ENCODE measurements around the gene NEK1. TPM values are rescaled to one million over a fixed set of nuclear protein-coding genes. Genes with fewer than 3 reads are reported as not detected.

The NEK1 gene
- total RNA-seq, 4 donors from 2014 or later = 15.5 to 31.2 (median 20.3) TPM

DNA sequence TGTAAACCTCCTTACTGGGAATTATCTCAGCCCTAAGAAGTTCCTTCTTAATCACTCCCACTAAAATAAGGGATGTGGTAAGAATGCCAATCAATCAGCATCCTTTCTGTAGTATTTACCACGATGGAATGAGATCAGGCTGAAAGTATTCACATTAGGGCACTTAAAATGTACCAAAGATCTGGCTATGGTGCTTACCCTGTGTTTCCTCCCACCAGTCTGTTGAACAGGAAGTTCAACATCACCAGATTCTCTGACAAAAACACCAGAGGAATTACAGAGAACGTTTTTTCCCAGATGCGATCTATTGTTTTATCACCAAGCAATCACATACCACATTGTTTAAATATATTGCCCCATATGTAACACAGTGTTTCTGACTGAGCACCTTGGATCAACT is 5.9 kb upstream of the NEK1 start:
- 72 to 78% methylated on average over 3 of the region's 3 CpGs for WGBS, 2 donors
- intact Hi-C loops (cut with DNase I) = loop anchor here (10.0 kb wide), 1 partner anchor 427 kb away; no protein-coding TSS in a partner anchor
- Histone ChIP-seq H3K4me1 (peaks cover 12 to 18% of the 10 kb centered on the region in 2 donors), H3K27me3 (no peaks in the 10 kb centered on the region), H3K9me3 (no peaks in the 10 kb centered on the region), H3K4me3 (replicated peaks in 1 of 3) (no peak overlapping the region), H3K27ac (no peak overlapping the region), H3K36me3 (no peaks in the 10 kb centered on the region)
- DNase-seq = no peak
- TF ChIP-seq, protein P1, sequence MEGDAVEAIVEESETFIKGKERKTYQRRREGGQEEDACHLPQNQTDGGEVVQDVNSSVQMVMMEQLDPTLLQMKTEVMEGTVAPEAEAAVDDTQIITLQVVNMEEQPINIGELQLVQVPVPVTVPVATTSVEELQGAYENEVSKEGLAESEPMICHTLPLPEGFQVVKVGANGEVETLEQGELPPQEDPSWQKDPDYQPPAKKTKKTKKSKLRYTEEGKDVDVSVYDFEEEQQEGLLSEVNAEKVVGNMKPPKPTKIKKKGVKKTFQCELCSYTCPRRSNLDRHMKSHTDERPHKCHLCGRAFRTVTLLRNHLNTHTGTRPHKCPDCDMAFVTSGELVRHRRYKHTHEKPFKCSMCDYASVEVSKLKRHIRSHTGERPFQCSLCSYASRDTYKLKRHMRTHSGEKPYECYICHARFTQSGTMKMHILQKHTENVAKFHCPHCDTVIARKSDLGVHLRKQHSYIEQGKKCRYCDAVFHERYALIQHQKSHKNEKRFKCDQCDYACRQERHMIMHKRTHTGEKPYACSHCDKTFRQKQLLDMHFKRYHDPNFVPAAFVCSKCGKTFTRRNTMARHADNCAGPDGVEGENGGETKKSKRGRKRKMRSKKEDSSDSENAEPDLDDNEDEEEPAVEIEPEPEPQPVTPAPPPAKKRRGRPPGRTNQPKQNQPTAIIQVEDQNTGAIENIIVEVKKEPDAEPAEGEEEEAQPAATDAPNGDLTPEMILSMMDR (IDR thresholded peaks at IDR 0.05) = no peak
- no peak for TF ChIP-seq POLR2A (IDR thresholded peaks at IDR 0.05)

DNA sequence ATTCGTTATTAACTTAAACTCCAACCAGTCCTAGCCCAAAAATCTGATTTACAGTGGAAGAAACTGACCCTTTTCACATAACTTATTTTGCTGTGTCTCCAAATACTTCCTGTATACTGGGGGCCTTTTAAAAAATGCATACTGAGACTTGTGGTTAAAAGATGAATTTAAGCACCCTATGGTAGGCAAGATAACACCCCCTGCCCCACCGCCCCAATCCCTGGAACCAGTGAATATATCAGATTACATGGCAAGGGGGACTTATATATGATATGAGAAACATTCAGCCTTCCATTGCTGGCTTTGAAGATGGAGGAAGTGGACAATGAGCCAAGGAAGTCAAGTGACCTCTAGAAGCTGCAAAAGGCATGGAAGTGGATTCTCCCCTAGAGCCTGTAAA is 4.9 kb upstream of the NEK1 start:
- Histone ChIP-seq H3K36me3 (no peaks in the 10 kb centered on the region), H3K9me3 (no peaks in the 10 kb centered on the region), H3K4me1 (peaks cover 11% of the 10 kb centered on the region in 2 donors), H3K4me3 (replicated peaks in 1 of 3) (no peak overlapping the region), H3K27me3 (no peaks in the 10 kb centered on the region), H3K27ac (no peak overlapping the region)
- no peak for TF ChIP-seq POLR2A (IDR thresholded peaks at IDR 0.05)
- TF ChIP-seq, protein P1 (IDR thresholded peaks at IDR 0.05) = no peak
- intact Hi-C loops (cut with DNase I) = loop anchor here (10.0 kb wide), 1 partner anchor 427 kb away; no protein-coding TSS in a partner anchor
- no peak for DNase-seq
- 84 to 90% methylated on average over 2 of the region's 2 CpGs for WGBS, 2 donors

DNA sequence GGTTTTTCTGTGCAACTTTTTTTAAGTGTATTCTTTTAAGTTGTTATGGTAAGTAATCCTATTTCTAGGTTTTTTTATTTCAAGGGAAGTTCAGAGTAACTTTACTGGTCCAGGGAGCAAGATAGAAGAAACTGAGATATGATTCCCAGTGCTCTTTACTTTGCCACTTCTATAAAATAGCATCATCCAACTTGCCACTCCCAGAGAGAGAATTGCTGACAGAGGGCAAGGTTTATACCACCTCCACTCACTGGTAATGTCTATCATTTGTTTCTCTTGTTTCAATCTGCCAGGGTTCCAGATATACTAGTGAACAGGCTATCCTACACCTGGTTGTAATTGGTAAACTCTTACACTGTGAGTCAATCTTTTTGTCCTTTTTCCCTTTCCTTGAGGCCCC is 4.5 kb upstream of the NEK1 start:
- Histone ChIP-seq H3K36me3 (no peaks in the 10 kb centered on the region), H3K4me1 (peaks cover 7% of the 10 kb centered on the region in 2 donors), H3K9me3 (no peaks in the 10 kb centered on the region), H3K27me3 (no peaks in the 10 kb centered on the region), H3K4me3 (replicated peaks in 1 of 3) (no peak overlapping the region), H3K27ac (no peak overlapping the region)
- TF ChIP-seq POLR2A (IDR thresholded peaks at IDR 0.05) = no peak
- TF ChIP-seq, protein P1 (IDR thresholded peaks at IDR 0.05) = no peak
- intact Hi-C loops (cut with DNase I) = loop anchor here (10.0 kb wide), 1 partner anchor 428 kb away; no protein-coding TSS in a partner anchor
- DNase-seq = no peak

DNA sequence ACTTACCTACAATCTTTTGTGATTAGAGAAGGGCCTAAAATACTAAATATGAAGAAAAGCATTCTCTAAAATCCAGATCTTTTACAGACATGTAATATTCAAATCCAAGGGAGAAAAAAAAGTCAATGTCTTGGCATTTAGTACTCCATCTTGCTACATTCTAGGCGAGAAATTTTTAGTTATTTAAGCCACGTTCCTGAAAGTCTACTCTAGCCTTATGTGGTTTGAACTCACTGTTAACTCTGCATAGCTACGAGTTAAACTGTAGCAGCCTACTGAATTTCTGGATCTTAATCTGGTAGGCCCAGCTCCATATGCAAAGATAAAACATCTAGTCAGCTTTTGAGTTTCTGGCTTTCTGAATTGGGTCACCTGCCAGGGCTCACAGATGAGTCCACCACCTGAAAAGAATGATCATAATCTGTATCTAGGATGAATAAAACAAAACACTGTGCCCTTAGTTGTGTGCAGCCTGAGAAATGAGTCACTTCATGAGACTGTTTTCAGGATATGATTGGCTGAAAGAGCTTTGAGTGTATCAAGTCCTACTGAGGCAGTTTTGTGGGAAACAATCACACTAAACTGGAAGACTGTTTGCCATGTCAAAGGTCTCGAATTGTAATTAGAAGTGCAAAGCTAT is 3.2 kb upstream of the NEK1 start:
- Histone ChIP-seq H3K36me3 (no peaks in the 10 kb centered on the region), H3K4me3 (replicated peaks in 1 of 3) (no peak overlapping the region), H3K27me3 (no peaks in the 10 kb centered on the region), H3K9me3 (no peaks in the 10 kb centered on the region), H3K4me1 (peaks cover 8 to 12% of the 10 kb centered on the region in 2 donors), H3K27ac (no peak overlapping the region)
- DNase-seq = no peak
- WGBS, 2 donors = 73 to 78% methylated on average over 4 of the region's 4 CpGs
- intact Hi-C loops (cut with DNase I) = loop anchor here (10.0 kb wide), 1 partner anchor 429 kb away; no protein-coding TSS in a partner anchor
- TF ChIP-seq POLR2A (IDR thresholded peaks at IDR 0.05) = no peak
- TF ChIP-seq, protein P1 (IDR thresholded peaks at IDR 0.05) = no peak
